HG02571 (cell line): ENCODE results near the gene RNF34.

Experiments
- ATAC-seq: cut with Tn5 transposase; IDR thresholded peaks from one replicate; pipeline ENCODE4 v1.9.1; 2021; ENCODE audit warnings: mild to moderate bottlenecking, moderate library complexity; ENCODE audit not compliant: unreplicated experiment

Gene RNF34

GRCh38 chr12:121436706-121437105, 36.8 kb downstream of the RNF34 start:
- ATAC-seq = no peak

DNA sequence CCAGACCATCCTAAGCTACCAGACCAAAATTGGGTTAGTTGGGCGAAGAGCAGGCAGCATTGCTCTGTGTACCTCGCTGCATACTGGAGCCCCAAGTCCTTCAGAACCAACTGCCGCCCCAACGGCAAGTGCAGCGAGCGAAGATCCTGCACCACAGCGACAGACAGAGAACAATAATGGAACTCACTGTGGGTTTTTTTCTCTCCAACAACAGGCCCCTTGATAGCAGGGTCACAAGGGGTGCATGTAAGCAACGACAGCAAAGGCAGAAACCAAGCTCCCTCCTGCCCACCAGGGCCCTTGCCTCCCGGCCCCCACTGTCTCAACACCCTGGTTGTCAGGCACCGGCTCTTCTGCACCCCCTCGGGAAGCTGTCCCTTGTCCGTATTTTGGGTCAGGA, 39.0 kb downstream of the RNF34 start:
- no peak for ATAC-seq

- no peak for ATAC-seq
Measured at GRCh38 chr12:121439715-121440114, 39.8 kb downstream of the RNF34 start.

DNA sequence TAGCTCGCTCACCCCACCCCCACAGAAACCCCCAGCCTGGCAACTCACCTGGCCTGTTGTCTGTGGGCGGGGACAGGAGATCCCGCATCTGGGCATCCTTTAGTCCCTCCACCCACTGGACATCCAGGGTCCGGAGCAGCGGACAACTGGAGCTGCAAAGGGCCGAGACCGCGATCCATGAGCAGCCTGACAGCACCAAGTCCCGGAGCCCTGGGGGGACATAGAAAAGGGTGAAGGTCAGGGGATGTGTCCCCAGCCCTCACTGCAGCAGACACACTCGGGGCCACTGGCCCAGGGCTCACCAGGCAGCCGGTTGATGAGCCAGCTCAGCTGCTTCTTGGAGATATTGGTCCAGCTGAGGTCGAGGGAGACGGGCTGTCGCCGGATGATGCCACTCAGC, 40.9 kb downstream of the RNF34 start:
- no peak for ATAC-seq

DNA sequence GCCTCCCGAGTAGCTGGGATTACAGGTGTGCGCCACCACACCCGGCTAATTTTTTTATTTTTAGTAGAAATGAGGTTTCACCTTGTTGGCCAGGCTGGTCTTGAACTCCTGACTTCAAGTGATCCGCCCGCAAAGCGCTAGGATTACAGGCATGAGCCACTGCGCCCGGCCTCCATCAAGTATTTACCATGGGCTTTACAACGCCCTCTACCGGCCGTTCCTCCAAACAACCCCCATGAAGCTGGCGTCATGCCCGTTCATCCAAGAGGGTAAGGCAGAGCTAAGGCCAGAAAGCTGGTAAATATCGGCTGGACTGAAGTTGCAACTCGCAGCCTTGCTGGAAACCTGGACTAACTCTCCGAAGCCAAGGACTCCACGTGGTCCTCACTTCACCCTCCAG, 41.6 kb downstream of the RNF34 start:
- no peak for ATAC-seq

GRCh38 chr12:121442028-121442948, 42.4 kb downstream of the RNF34 start:
- ATAC-seq = no peak

GRCh38 chr12:121443193-121443870, 43.4 kb downstream of the RNF34 start:
- no peak for ATAC-seq

- no peak for ATAC-seq
Measured at GRCh38 chr12:121443911-121444841, 44.3 kb downstream of the RNF34 start.

DNA sequence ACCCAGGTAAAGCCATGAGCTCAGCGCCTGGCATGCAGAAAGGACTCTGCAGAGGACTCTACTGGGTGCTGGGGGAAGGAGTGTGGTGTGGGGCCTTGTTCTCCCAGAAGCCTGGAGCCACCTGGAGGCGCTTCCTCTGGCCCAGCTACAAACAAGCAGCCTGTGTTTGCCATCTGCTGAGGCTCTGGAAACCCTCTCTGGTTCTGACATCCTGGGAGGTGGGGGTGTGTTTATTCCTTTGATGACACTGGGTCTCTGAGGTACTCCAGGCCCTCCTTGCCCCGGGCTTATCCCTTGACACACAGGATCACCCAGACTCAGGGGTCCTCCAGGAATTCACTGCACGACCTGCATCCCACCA, 44.9 kb downstream of the RNF34 start:
- ATAC-seq = no peak

DNA sequence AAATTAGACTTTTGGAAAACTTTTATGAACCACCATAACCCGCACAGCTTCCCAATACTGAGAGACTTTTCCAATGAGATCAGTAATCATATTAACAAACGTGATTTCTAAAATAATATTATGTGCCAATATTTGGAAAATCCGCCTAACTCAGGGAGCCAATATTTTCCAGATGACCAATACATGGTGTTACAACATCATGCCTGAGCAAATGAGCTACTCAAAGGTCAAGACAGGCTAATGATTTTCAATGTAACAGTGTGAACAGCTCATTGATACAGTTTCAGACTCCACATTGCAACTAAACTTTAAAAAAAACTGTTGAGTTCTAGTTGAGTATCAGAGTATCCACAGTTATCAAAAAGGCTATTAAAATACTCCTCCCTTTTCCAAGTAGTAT, 46.8 kb downstream of the RNF34 start:
- no peak for ATAC-seq

- ATAC-seq = no peak
Measured at GRCh38 chr12:121448771-121449315, 48.9 kb downstream of the RNF34 start.

GRCh38 chr12:121451961-121452339, 52.0 kb downstream of the RNF34 start:
- ATAC-seq = no peak

DNA sequence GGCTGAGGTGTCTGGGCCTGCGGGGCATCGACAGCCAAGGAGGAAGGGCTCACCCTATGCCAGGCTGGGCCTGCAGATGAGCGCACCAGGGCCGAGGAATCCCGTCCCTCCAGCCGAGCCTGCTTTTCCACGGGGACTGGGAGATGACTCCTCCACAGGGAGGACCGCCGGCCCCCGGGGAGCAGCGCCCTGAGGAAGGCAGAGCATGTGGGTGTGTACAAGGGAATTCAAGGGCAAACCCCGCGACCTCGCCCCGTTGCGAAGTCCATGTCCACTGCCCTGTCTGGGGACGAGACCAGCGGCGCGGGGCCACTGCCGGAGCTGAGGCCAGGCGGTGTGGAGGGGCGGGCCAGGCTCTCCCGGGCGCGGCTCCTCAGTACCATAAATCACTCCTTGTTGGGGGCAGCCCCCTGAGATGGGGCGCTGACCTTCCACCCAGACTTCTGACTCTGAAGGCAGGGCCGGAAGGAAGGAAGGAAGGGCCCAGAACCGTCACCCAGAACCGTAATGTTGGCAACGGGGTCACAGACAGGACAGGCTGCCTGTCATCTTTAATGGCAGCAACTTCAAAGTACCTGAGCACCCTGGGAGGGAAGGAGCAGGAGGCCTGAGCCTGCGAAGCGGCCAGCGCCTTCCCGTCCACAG, 52.5 kb downstream of the RNF34 start:
- ATAC-seq = no peak

DNA sequence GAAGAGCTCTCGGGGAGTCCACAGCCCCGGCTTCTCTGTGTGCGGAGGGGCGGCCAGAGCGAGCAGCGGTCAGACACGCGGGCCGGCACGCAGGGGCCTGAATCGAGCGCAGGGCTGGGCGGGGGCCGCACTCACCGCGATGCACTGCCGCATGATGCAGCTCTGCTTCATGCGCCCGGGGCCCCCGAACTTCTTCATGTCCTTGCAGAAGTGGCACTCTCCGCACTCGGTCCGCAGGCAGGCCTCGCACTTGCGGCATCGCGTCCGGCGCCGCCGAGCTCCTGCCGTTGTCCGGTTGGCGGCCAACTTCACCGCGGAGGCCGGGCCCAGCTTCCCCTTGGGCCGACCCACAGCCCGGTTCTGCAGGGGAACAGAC, 53.1 kb downstream of the RNF34 start:
- ATAC-seq = no peak

DNA sequence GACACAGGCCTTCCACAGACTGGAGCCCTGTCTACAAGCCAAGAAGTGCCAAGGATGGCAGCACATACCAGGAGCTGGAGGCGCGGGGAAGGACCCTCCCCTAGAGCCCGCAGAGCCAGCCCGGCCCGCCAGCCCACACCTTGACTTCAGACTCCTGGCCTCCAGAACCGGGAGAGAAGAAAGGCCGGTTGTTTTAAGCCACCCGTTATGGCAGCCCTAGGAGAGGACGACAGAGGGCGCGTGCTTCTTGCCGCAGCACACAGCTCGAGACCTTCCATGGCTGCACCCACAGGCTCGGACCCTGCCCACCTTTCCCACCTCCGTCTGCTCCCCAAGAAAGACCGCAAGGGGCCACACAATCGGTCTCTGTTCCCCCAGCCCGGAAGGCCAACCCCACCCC, 53.7 kb downstream of the RNF34 start:
- no peak for ATAC-seq

GRCh38 chr12:121454921-121455320, 55.0 kb downstream of the RNF34 start:
- no peak for ATAC-seq

GRCh38 chr12:121455766-121456420, 56.0 kb downstream of the RNF34 start:
- ATAC-seq = no peak

- no peak for ATAC-seq
Measured at GRCh38 chr12:121456551-121456950, 56.6 kb downstream of the RNF34 start.

GRCh38 chr12:121461048-121461447, 61.1 kb downstream of the RNF34 start:
- ATAC-seq = no peak

DNA sequence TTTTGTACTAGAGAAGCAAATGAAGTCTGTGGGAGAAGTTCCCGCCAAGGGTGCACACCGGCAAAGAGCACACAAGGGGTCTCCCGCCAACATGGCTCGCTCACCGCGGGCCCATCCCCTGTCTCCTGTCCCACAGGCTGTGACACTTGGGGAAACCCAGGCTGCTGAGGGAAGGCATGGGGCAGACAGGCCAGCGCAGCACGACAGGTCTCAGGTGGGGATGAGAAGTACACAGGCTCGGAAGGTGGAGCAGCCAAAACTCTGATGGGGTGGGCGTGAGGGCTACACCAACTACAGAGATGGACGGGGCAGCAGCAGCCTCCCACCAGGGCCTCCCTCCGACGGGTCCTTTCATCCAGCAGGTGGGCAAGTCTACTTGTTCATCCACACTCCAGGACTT, 64.4 kb downstream of the RNF34 start:
- no peak for ATAC-seq
